ENCODE data around the gene GREB1L. TPM values are rescaled to one million over a fixed set of nuclear protein-coding genes. Genes with fewer than 3 reads are reported as not detected.

The GREB1L gene
- polyA plus RNA-seq, 1 experiment: 0.01 TPM

DNA sequence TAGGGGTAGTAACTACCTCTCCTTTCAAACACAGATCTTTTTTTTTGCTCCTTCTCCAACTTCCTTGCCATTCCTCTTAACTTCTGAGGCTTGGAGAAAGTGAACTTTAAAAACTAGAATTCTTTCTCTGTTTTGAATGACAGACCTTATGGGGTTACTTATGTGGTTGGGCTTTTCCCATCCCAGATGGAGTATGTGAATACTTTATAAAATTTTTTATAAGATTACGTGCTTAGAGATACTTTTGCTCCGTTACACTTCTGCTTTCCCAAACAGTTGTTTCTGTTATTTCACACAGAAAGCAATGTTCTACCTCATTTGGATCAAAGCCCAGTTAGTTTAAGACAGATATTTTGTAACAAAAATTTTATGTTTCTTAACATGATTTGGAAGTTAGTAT lies 20.2 kb downstream of the GREB1L start:
- no peak for DNase-seq (ENCODE audit: low read depth, low spot score)

GRCh38 chr18:21262979-21263378 lies 20.9 kb downstream of the GREB1L start:
- TF ChIP-seq CTCF (IDR thresholded peaks at IDR 0.05; ENCODE audit: low read depth, low read length): no peak
- Histone ChIP-seq H3K27ac (ENCODE audit: low read depth, low read length) (no peak overlapping the region), H3K9me3 (ENCODE audit: control insufficient read depth, insufficient read depth, low read length) (no peaks in the 10 kb centered on the region), H3K4me3 (ENCODE audit: low read depth, low read length) (no peak overlapping the region), H3K27me3 (ENCODE audit: control insufficient read depth, insufficient read depth, low read length) (no peaks in the 10 kb centered on the region)
- no peak for DNase-seq (ENCODE audit: low read depth, low spot score)
- CTCF ChIA-PET: no interaction called here
- POLR2A ChIA-PET: no interaction called here

More for the DNA sequence above, 20.2 kb downstream of the GREB1L start:
- Histone ChIP-seq H3K27me3 (ENCODE audit: control insufficient read depth, insufficient read depth, low read length) (no peaks in the 10 kb centered on the region), H3K4me3 (ENCODE audit: low read depth, low read length) (no peak overlapping the region), H3K9me3 (ENCODE audit: control insufficient read depth, insufficient read depth, low read length) (no peaks in the 10 kb centered on the region), H3K27ac (ENCODE audit: low read depth, low read length) (no peak overlapping the region)
- ChIA-PET POLR2A (no interaction called here), CTCF (no interaction called here)
- no peak for TF ChIP-seq CTCF (IDR thresholded peaks at IDR 0.05; ENCODE audit: low read depth, low read length)

DNA sequence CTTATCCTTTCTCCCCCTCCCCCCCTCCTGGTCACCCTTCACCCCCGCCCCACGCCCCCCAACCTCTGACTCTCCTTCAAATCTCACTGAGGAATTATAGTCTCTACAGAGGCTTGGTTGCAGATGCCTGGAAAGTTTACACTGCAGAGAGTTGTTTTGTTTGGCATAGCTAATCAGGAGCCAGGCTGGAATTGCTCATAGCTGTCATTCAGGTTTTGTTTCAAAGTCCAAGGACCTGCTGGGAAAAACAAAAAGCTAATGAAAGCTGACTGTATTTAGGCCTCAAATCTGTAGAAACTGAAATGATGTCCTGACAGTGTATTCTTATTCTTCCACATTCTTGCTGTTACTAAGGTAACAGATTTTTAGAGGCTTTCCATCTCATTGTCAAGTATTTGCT lies 22.6 kb downstream of the GREB1L start:
- ChIA-PET POLR2A (no interaction called here), CTCF (no interaction called here)
- DNase-seq (ENCODE audit: low read depth, low spot score): no peak
- no peaks in the 10 kb centered on the region for H3K27me3 ChIP-seq (ENCODE audit: control insufficient read depth, insufficient read depth, low read length)
- TF ChIP-seq CTCF (IDR thresholded peaks at IDR 0.05; ENCODE audit: low read depth, low read length): no peak
- no peak overlapping the region for H3K4me3 ChIP-seq (ENCODE audit: low read depth, low read length)
- H3K9me3 ChIP-seq (ENCODE audit: control insufficient read depth, insufficient read depth, low read length): no peaks in the 10 kb centered on the region
- no peak overlapping the region for H3K27ac ChIP-seq (ENCODE audit: low read depth, low read length)

DNA sequence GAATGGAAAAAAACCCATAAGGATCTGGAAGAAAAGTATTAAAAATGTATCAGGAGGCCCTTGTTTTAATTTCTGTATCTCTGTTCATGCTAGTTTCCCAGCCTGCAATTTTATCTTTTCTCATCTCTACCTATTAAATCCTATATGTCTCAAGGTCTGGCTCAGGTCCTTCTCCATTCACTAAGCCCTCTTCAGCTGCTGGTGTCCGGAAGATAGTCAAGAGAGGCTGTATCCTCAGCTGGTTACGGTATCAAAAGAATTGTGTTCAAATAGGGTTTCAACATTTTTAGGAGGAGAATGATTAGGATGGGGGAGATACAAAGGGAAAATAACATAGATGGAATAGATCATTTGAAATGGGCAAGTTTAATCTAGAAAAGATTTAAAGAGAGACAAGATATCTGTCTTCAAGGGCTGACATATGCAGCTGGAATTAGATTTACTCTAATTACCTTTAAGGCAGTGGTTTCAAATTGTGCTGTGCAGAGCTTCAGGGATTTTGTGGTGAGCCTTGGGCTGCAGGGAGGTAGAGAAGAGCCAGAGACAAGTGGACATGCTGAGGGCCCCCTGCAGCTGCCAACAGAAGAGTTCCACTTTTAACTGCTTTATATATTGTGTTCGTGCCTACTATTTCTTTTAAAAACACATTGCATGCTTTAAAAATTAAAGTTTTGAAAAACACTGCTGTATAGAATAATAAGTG lies 24.1 kb downstream of the GREB1L start:
- ChIA-PET CTCF (no interaction called here), POLR2A (no interaction called here)
- Histone ChIP-seq H3K27me3 (ENCODE audit: control insufficient read depth, insufficient read depth, low read length) (no peaks in the 10 kb centered on the region), H3K4me3 (ENCODE audit: low read depth, low read length) (no peak overlapping the region), H3K9me3 (ENCODE audit: control insufficient read depth, insufficient read depth, low read length) (no peaks in the 10 kb centered on the region), H3K27ac (ENCODE audit: low read depth, low read length) (no peak overlapping the region)
- no peak for DNase-seq (ENCODE audit: low read depth, low spot score)
- TF ChIP-seq CTCF (IDR thresholded peaks at IDR 0.05; ENCODE audit: low read depth, low read length): no peak

- H3K4me3 ChIP-seq (ENCODE audit: low read depth, low read length): no peak overlapping the region
- CTCF ChIA-PET: no interaction called here
- no peak overlapping the region for H3K27ac ChIP-seq (ENCODE audit: low read depth, low read length)
- no peaks in the 10 kb centered on the region for H3K9me3 ChIP-seq (ENCODE audit: control insufficient read depth, insufficient read depth, low read length)
- TF ChIP-seq CTCF (IDR thresholded peaks at IDR 0.05; ENCODE audit: low read depth, low read length): no peak
- POLR2A ChIA-PET: no interaction called here
- no peaks in the 10 kb centered on the region for H3K27me3 ChIP-seq (ENCODE audit: control insufficient read depth, insufficient read depth, low read length)
- no peak for DNase-seq (ENCODE audit: low read depth, low spot score)
Observed at GRCh38 chr18:21267400-21267799, 25.4 kb downstream of the GREB1L start.

Measured in AG04450 (cell line).